ENCODE measurements around the gene N4BP3.
A peak's percentile ranks its signal among the peaks of the same experiment; 100 is the strongest.

Gene N4BP3

GRCh38 chr5:178103612-178104011, 9.7 kb upstream of the N4BP3 start:
- no peak for DNase-seq

DNA sequence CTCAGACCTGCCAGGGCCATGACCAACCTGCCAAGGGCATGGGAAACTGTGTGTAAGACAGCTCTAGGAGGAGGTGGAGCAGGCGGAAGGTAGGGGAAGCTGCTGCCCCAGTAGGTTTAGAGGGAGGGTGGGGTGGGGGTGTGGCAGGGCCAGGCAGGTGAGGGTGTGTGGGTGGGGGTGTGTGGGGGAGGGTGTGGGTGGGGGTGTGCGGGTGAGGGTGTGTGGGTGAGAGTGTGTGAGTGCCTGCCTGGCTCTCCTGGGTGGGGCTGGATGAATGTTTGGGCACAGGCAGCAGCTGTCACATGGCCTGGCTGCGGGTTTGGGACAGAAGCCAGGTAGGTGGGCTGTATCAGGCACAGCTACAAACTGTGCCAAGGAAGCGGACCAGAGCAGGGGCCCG, 8.8 kb upstream of the N4BP3 start:
- no peak for DNase-seq

- DNase-seq = no peak
Measured at GRCh38 chr5:178106086-178106485, 7.2 kb upstream of the N4BP3 start.

GRCh38 chr5:178106556-178107239, 6.6 kb upstream of the N4BP3 start:
- no peak for DNase-seq

DNA sequence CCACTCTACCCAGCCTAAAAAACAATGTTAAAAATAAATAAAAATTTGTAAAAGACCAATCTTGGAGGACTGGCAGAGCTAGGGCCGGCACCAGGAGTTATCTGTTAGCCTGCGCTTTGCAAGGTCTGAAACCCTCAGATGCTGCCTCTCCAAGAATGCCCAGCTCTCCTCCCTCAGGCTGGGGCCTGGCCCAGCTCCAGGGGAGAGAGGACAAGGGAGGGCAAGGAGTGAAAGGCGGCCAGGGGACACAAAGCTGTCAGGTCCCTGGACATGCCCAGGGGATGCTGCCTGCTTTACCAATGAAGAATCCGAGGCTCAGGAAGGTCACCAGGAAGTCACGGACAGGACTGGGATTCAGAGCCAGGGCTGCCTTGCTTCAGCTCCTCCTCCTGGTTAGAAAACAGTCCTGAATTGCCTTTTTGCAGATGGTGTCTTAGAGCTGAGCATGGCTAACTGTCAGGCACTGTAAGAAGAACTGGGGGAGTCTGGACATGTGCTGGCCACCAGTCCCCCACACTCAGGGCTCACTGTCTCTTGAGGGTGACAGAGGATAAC, 5.5 kb upstream of the N4BP3 start:
- DNase-seq = no peak

DNA sequence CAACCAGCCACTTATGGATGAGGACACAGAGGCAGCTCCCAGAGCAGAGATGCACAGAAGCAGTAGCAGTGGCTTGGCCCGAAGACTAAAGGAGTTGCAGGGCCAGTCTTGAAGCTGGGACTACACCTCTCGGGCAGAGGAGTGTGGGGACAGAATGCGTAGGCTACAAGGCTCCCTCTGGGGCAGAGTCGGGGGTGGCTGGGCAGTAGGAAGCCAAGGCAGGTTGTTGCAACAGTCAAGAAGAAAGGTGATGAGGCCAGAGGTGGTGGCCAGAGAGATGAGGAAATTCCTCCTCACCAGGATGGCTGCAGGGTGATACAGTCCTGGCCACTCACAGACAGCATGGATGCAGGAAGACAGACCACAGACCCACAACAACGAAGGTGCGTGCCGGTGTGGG, 4.9 kb upstream of the N4BP3 start:
- no peak for DNase-seq

DNA sequence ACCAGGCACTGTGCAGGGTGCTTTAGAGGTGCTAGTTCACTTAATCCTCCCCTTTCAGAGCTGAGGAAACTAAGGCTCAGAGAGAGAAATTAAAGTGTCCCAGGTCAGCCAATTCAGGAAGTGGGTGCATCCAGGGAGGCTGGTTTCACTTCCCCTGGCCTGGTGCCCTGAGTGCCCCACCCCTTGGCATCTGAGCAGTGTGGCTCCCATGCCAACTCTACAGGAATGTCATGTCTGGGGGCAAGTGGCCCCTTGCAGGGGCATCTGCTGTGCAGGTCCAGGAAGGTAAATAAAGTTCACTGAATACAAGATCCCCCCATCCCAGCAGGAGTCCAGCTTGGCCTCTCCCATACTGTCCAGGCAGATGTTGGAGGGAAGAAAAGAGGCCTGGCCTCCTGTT, 4.4 kb upstream of the N4BP3 start:
- no peak for DNase-seq

DNA sequence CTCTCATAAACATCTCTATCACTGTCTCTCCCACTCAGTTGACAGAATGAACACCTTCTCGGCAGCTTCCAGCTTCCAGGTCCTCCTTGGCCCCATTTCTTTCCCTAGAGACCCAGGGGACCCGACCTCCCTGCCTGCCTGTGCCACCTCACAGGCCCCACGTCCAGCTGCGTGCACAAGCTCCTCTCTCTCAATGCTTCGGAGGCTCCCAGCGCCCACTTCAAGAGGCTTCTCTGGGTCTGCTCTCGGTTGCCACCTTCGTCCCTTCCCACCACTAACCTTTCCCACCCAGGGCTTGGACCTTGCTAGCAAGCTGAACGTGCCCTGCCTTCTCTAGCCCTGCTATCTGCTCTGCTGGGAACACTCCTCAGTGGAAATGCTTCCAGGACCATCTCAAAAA, 2.8 kb upstream of the N4BP3 start:
- no peak for DNase-seq

DNA sequence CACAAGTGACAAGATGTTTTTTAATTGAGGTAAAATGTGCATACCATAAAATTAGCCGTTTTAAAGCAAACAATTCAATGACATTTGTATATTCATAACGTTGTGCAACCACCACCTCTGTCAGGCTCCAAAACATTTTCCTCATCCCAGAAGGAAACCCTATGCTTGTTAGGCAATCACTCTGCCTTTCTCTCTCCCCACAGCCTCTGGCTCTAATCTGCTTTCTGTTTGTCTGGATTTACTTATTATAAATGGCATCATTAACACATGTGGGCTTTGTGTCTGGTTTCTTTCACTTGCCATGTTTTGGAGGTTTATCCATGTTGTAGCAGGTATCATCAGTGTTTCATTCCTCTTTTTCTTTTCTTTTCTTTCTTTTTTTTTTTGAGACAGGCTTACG, 1.4 kb upstream of the N4BP3 start:
- no peak for DNase-seq

GRCh38 chr5:178112545-178112944, 787 bp upstream of the N4BP3 start:
- no peak for DNase-seq

DNA sequence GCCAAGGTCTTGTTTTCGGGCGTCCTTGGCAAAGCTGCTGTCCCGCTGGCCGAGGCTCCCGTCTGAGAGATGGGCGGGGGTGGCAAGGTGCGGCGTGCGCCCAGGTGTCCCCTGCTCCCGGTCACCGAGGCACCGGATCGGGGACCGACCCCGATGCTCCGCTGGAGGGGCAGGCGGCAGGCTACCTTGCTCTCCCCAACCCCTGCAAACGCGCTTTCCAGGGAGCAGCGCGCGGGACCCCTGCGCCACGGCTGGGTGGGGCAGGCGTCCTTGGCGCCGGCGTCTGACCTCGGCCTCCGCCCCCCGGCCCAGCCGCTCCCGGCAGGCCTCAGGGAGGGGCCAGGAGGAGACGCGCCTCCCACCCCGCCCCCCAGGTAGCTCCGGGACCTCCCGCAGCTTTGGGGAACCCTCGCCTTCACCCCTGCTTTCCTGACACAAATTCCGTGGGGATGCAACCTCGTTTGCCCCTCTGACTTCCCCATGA, 551 bp downstream of the N4BP3 start:
- DNase-seq = no peak

- DNase-seq = peak; percentile 36
Measured at GRCh38 chr5:178114325-178115135, 1.2 kb downstream of the N4BP3 start.

GRCh38 chr5:178115136-178115813, 1.9 kb downstream of the N4BP3 start:
- no peak for DNase-seq

- DNase-seq = no peak
Measured at GRCh38 chr5:178115814-178116142, 2.4 kb downstream of the N4BP3 start.

GRCh38 chr5:178116143-178116885, 3.0 kb downstream of the N4BP3 start:
- DNase-seq = peak; percentile 79

DNA sequence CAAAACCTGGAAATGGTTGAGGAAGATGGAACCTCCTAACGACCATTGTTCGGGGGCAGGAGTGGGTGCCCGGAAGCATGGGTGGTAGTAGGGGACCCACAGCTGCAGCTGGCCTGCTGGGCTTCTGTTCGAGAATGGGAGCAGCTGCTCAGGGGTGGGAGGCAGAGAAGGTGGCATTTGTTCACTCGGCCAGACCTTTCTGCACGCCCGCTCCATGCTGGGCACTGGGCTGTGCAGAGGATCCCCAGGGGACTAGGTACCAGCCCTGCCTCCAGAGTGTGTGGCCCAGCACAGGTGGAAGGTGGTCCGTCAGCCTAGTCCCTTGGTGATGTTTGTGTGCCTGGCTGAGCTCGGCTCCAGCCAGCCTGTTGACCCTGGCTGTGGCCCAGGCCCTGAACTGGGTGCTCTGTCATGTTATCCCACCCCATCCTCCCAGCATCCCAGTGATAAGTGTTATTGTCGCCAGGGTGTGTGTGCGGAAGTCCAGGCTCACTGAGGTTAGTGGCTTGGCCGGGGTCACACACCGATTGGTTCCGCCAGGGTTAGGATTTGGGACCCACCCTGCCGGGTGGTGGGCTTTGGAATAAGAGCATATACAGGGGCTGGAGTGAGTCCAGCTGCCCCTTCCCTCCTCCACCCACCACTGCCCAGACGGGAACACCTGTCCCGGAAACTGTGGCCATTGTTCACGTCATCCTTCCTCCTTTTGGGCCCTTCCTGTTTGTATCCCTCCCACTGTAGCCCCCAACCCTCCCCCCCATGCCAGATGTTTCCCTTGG, 4.8 kb downstream of the N4BP3 start:
- DNase-seq = no peak

GRCh38 chr5:178119915-178120606, 6.7 kb downstream of the N4BP3 start:
- no peak for DNase-seq

GRCh38 chr5:178120607-178121357, 7.5 kb downstream of the N4BP3 start:
- DNase-seq = peak; percentile 80

DNA sequence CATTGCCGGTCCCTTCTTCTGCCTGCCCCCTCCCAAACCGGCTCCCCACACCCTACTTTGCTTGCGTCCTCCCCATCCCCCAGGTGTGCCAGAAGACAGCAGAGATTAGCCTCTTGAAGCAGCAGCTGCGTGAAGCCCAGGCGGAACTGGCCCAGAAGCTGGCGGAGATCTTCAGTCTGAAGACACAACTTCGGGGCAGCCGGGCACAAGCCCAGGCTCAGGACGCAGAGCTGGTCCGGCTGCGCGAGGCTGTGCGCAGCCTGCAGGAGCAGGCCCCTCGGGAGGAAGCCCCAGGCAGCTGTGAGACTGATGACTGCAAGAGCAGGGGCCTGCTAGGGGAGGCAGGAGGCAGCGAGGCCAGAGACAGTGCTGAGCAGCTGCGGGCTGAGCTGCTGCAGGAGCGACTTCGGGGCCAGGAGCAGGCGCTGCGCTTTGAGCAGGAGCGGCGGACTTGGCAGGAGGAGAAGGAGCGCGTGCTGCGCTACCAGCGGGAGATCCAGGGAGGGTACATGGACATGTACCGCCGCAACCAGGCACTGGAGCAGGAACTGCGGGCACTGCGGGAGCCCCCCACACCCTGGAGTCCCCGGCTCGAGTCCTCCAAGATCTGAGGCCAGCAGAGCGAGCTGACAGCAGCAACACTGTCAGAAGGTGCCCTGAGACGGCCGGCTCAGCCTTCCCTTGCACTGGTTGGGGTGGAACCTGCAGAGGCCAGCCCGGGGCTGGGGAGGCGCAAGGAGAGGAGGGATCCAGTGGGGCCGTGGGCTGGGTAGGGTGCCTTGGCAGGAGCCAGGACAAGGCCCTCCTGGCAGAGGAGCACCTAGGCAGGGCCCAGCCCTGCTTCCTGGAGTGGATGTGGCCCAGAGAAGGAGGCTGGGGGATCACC, 8.3 kb downstream of the N4BP3 start:
- DNase-seq = no peak

DNA sequence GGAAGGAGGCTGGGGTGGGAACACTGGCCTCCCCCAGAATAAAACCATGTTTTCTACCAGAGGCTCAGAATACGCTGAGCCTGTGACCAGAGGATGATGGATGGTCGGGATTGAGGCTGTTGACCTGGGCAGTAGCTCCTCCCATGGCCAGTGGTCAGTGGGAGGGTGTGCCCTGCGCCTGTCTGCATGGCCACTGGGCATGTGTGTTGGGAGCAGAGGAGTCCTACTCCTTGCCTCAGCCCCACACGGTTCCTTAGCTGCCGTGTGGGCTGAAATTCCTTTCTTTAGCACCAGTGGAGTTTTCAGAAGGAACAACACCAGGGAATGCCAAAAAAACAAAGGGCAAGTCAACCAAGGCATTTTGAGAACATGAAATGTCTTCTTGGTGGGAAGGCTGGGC, 9.0 kb downstream of the N4BP3 start:
- no peak for DNase-seq

All from central memory CD4-positive, alpha-beta T cell (primary cell).